Right lobe of liver (tissue), 6 donors: ENCODE measurements around the gene MAGOH. TPM values are rescaled to one million over a fixed set of nuclear protein-coding genes. Genes with fewer than 3 reads are reported as not detected.

Experiments
- ATAC-seq, 4 donors: fragments of 200-7000 bp; cut with Tn5 transposase; one replicate each; pipeline ENCODE4 v1.9.1; 2020; ENCODE audit warnings: mild to moderate bottlenecking in 4 of 4, moderate library complexity in 4 of 4
- DNase-seq, 3 donors: peaks; one replicate each; pipeline ENCODE4 v3.0.0-alpha.2; 2020
- H3K27ac ChIP-seq, 3 donors: fragments of 200-600 bp; one replicate each; pipeline ENCODE4 v1.8.0; 2022
- H3K27me3 ChIP-seq, 2 donors: fragments of 200-600 bp; one replicate each; pipeline ENCODE4 v1.8.0; 2022
- H3K36me3 ChIP-seq, 4 donors: fragments of 200-600 bp; sonication (generic) in 1 of 4; one replicate each; pipeline versions ENCODE4 v1.5.1 to v1.8.0; 2017 to 2022; ENCODE audit warnings: control low read depth in 1 of 4
- H3K4me1 ChIP-seq, 4 donors: fragments of 200-600 bp; sonication (generic) in 1 of 4; one replicate each; pipeline versions ENCODE4 v1.5.1 to v1.8.0; 2017 to 2022; ENCODE audit warnings: control low read depth in 1 of 4
- H3K4me3 ChIP-seq, 3 donors: fragments of 200-600 bp; one replicate each; pipeline ENCODE4 v1.8.0; 2022
- H3K9me3 ChIP-seq, 4 donors: fragments of 200-600 bp; sonication (generic) in 1 of 4; one replicate each; pipeline versions ENCODE4 v1.5.1 to v1.8.0; 2017 to 2022; ENCODE audit warnings: control low read depth in 1 of 4
- CTCF ChIP-seq, 4 donors: fragments of 200-600 bp in 3 of 4; fragments of 450-650 bp in 1 of 4; IDR thresholded peaks; one replicate each; pipeline versions ENCODE4 v1.5.1 to v1.8.0; 2016 to 2022; ENCODE audit warnings: antibody characterized with exemption in 4 of 4, mild to moderate bottlenecking in 2 of 4
- POLR2A ChIP-seq: fragments of 450-650 bp; IDR thresholded peaks from one replicate; pipeline ENCODE4 v1.6.1; 2017; ENCODE audit warnings: antibody characterized with exemption, mild to moderate bottlenecking
- WGBS: methylation state at CpG from one replicate; pipeline ENCODE4 v1.1.6; 2018; ENCODE audit warnings: low coverage, low lambda C conversion rate; ENCODE audit not compliant: insufficient coverage; ENCODE audit errors: missing lambda C conversion rate; 5-methylcytosine and 5-hydroxymethylcytosine counted together
- intact Hi-C, 2 donors: fragments of 100-400 bp; cut with DNase I; formaldehyde crosslinking; loops; one replicate each; pipeline versions ENCODE4 v1.11.2 to v1.14.1; 2022
- total RNA-seq, 6 experiments: library from RNA; depleted of rRNA in 2 of 6; stranded (reverse); fragments of >200 nt in 2 of 6; fragmentation: NEBNext Ultra II Directional in 3 of 6; extraction: Animal tissue kit (Norgen Biotek cat#: 25700) in 3 of 6; gene quantifications; one replicate each; pipeline versions ENCODE4 v1.1.0 to v1.2.4, GENCODE V29; 2016 to 2023
- donor health status: DM: no; HTN: yes; CAD: no.
- donor health status: DM: no; HTN: no; CAD: no.
- donor health status: DM: no; HTN: no; CAD: no.
- donor health status: DM: no; HTN: yes; CAD: no.
- donor health status: DM: no; HTN: yes; CAD: no.

Gene MAGOH
- total RNA-seq, 6 experiments from 2014 or later = 10.9 to 28.1 (median 19.4) TPM

- H3K27me3 ChIP-seq = no peaks in the 10 kb centered on the region
- intact Hi-C loops = no loop called here
- ATAC-seq = peak in 2 of 4 donors; percentile 24 to 35
These were observed 27.7 kb upstream of the MAGOH start for GRCh38 chr1:53266038-53266437.

DNA sequence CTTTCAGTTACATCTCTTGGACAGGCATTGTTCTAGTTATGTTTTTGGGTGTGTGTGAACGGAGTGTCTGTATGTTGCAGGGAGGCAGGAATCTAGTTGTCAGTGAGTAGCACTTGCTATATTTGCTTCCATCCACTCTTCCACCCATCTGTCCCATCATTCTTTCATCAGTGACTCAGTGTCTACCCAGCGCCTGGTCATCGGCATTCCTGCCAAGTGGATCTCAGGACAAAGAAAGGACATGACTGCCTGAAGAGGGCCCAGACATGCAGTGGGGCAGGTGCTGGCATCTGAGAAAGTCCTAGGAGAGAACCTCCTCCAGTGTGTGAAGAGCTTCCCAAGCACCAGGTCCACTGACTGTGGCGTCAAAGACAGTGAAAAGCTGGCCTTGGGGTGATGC lies 27.3 kb upstream of the MAGOH start:
- no peak for ATAC-seq
- intact Hi-C loops = no loop called here
- TF ChIP-seq CTCF (IDR thresholded peaks at IDR 0.05) = no peak
- TF ChIP-seq POLR2A = no peak

More at GRCh38 chr1:53266038-53266437, 27.7 kb upstream of the MAGOH start:
- Histone ChIP-seq H3K4me3 (no peak overlapping the region), H3K27ac (no peak overlapping the region), H3K4me1 (no peaks in the 10 kb centered on the region), H3K36me3 (no peaks in the 10 kb centered on the region), H3K9me3 (no peaks in the 10 kb centered on the region)
- TF ChIP-seq POLR2A (no peak), CTCF (IDR thresholded peaks at IDR 0.05) (peak in 3 of 4 donors; percentile 7 to 29 (median 11))
- no peak for DNase-seq

GRCh38 chr1:53264048-53264447 lies 25.7 kb upstream of the MAGOH start:
- Histone ChIP-seq H3K4me1 (no peaks in the 10 kb centered on the region), H3K4me3 (no peak overlapping the region), H3K36me3 (no peaks in the 10 kb centered on the region), H3K27ac (no peak overlapping the region), H3K27me3 (no peaks in the 10 kb centered on the region), H3K9me3 (no peaks in the 10 kb centered on the region)
- ATAC-seq = no peak
- no peak for TF ChIP-seq CTCF (IDR thresholded peaks at IDR 0.05)
- TF ChIP-seq POLR2A = no peak
- WGBS = 40% methylated on average over 1 of the region's 11 CpGs
- DNase-seq = no peak
- intact Hi-C loops = no loop called here

More for the DNA sequence above, 27.3 kb upstream of the MAGOH start:
- Histone ChIP-seq H3K27me3 (no peaks in the 10 kb centered on the region), H3K4me1 (no peaks in the 10 kb centered on the region), H3K36me3 (no peaks in the 10 kb centered on the region), H3K9me3 (no peaks in the 10 kb centered on the region), H3K4me3 (no peak overlapping the region), H3K27ac (no peak overlapping the region)
- 90% methylated on average over 3 of the region's 4 CpGs for WGBS
- no peak for DNase-seq

DNA sequence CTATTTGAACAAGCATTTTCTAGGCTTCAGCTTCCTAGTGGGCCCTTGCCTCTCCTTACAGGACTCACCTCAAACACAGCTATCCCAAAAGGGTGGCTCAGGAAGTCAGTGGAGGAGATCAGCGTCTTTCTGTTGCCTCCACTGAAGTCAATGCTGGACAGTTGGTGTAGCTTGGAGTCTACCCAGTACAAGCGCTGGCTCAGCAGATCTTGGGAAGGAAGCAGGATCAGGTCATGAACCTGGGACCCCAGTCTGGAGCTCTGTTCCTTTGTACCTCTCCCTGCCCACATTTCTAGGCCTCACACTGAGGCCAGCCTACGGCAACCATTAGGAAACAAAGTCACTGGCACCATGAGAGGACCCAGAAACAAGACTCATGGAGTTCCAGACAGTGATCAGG lies 23.7 kb upstream of the MAGOH start:
- H3K4me3 ChIP-seq = no peak overlapping the region
- no peaks in the 10 kb centered on the region for H3K36me3 ChIP-seq
- ATAC-seq (no peak), DNase-seq (no peak)
- no peaks in the 10 kb centered on the region for H3K27me3 ChIP-seq
- no peaks in the 10 kb centered on the region for H3K4me1 ChIP-seq
- intact Hi-C loops = no loop called here
- WGBS = no CpG with 5 or more reads among the region's 3 CpGs
- H3K9me3 ChIP-seq = no peaks in the 10 kb centered on the region
- no peak overlapping the region for H3K27ac ChIP-seq
- TF ChIP-seq CTCF (IDR thresholded peaks at IDR 0.05) = no peak
- TF ChIP-seq POLR2A = no peak

GRCh38 chr1:53260631-53261247 lies 22.4 kb upstream of the MAGOH start:
- intact Hi-C loops = no loop called here
- Histone ChIP-seq H3K36me3 (no peaks in the 10 kb centered on the region), H3K9me3 (no peaks in the 10 kb centered on the region), H3K27ac (no peak overlapping the region), H3K27me3 (no peaks in the 10 kb centered on the region), H3K4me3 (no peak overlapping the region), H3K4me1 (no peaks in the 10 kb centered on the region)
- DNase-seq (no peak), ATAC-seq (no peak)
- WGBS = 62% methylated on average over 3 of the region's 4 CpGs
- TF ChIP-seq POLR2A (no peak), CTCF (IDR thresholded peaks at IDR 0.05) (no peak)
